Common myeloid progenitor, CD34-positive (primary cell): ENCODE measurements around the gene ADSS1.

Experiments
- CTCF ChIA-PET: fragments of 350-600 bp; sonication (Branson Sonifier 250); formaldehyde crosslinking; loops from one replicate; lab custom pipeline; 2021; ENCODE audit warnings: antibody characterized with exemption; lab: Charles Lee
- POLR2A ChIA-PET: fragments of 350-600 bp; sonication (Branson Sonifier 250); formaldehyde crosslinking; loops from one replicate; lab custom pipeline; 2021; ENCODE audit warnings: antibody characterized with exemption; lab: Charles Lee
- DNase-seq, 3 donors: peaks; one replicate each; pipeline versions ENCODE4 v3.0.0 to v3.0.0-alpha.2; 2013
- H3K27ac ChIP-seq, 2 experiments: 1 replicate in 1 of 2; 2 replicates in 1 of 2; pipeline ENCODE4 v1.7.0; 2013; ENCODE audit warnings: inconsistent platforms in 2 of 2, low read length in 2 of 2, mild to moderate bottlenecking in 2 of 2, low read depth in 1 of 2, moderate library complexity in 1 of 2; ENCODE audit not compliant: severe bottlenecking in 2 of 2, insufficient read depth in 1 of 2, poor library complexity in 1 of 2
- H3K27me3 ChIP-seq, 5 experiments: replicated peaks in 2 of 5; 1 replicate in 3 of 5; 2 replicates in 2 of 5; pipeline versions ENCODE4 v1.6.1 to v1.7.0; 2013; ENCODE audit warnings: low read length in 4 of 5, mild to moderate bottlenecking in 2 of 5, moderate library complexity in 2 of 5, inconsistent platforms in 1 of 5; ENCODE audit not compliant: insufficient read depth in 5 of 5, control insufficient read depth in 4 of 5
- H3K36me3 ChIP-seq, 4 experiments: 1 replicate in 2 of 4; 2 replicates in 2 of 4; pipeline versions ENCODE4 v1.6.1 to v1.7.0; 2013; ENCODE audit warnings: low read length in 3 of 4, control low read depth in 1 of 4, mild to moderate bottlenecking in 1 of 4; ENCODE audit not compliant: control insufficient read depth in 4 of 4, insufficient read depth in 4 of 4
- H3K4me1 ChIP-seq, 4 experiments: 1 replicate in 3 of 4; 2 replicates in 1 of 4; pipeline versions ENCODE4 v1.6.1 to v1.7.1; 2013; ENCODE audit warnings: low read length in 3 of 4, mild to moderate bottlenecking in 3 of 4, control low read depth in 1 of 4, inconsistent platforms in 1 of 4, moderate library complexity in 1 of 4; ENCODE audit not compliant: control insufficient read depth in 4 of 4, insufficient read depth in 4 of 4; ENCODE audit errors: control extremely low read depth in 1 of 4
- H3K4me3 ChIP-seq, 7 experiments: 1 replicate in 4 of 7; 2 replicates in 3 of 7; pipeline versions ENCODE4 v1.5.1 to v1.7.0; 2013; ENCODE audit warnings: mild to moderate bottlenecking in 7 of 7, low read length in 6 of 7, moderate library complexity in 6 of 7, inconsistent platforms in 2 of 7, low read depth in 2 of 7, control low read depth in 1 of 7; ENCODE audit not compliant: insufficient read depth in 4 of 7, control insufficient read depth in 1 of 7; ENCODE audit errors: extremely low read depth in 1 of 7
- H3K9me3 ChIP-seq, 5 experiments: 1 replicate in 4 of 5; 2 replicates in 1 of 5; pipeline versions ENCODE4 v1.6.1 to v1.7.1; 2013; ENCODE audit warnings: low read length in 4 of 5, mild to moderate bottlenecking in 2 of 5, inconsistent platforms in 1 of 5, low read depth in 1 of 5, moderate library complexity in 1 of 5; ENCODE audit not compliant: control insufficient read depth in 4 of 5, insufficient read depth in 2 of 5; ENCODE audit errors: control extremely low read depth in 1 of 5
- WGBS: methylation state at CpG from one replicate; pipeline ENCODE4 v1.1.5; 2013; ENCODE audit not compliant: insufficient coverage; 5-methylcytosine and 5-hydroxymethylcytosine counted together

ADSS1 gene

GRCh38 chr14:104739026-104739425 is 15.0 kb downstream of the ADSS1 start:
- WGBS = 98% methylated on average over 16 of the region's 17 CpGs
- POLR2A ChIA-PET = no interaction called here
- no peaks in the 10 kb centered on the region for H3K9me3 ChIP-seq
- DNase-seq = no peak
- H3K36me3 ChIP-seq = peaks cover 0 to 6% (median 0%) of the 10 kb centered on the region in 4 experiments
- H3K27me3 ChIP-seq = no peaks in the 10 kb centered on the region
- no peak overlapping the region for H3K4me3 ChIP-seq
- H3K4me1 ChIP-seq = peaks cover 0 to 13% (median 8%) of the 10 kb centered on the region in 4 experiments
- CTCF ChIA-PET = interaction anchor here (0.8 to 1.6 kb wide), 3 partner anchors 9 to 18 kb away, joined by 3 to 4 read pairs (median 3); no protein-coding TSS in a partner anchor
- H3K27ac ChIP-seq = no peak overlapping the region

- Histone ChIP-seq H3K4me3 (no peak overlapping the region), H3K4me1 (peaks cover 0 to 13% (median 8%) of the 10 kb centered on the region in 4 experiments), H3K27ac (no peak overlapping the region), H3K27me3 (no peaks in the 10 kb centered on the region), H3K36me3 (peaks cover 0 to 6% (median 0%) of the 10 kb centered on the region in 4 experiments), H3K9me3 (no peaks in the 10 kb centered on the region)
- POLR2A ChIA-PET = no interaction called here
- CTCF ChIA-PET = interaction anchor here (1.1 kb wide), 1 partner anchor 8 kb away, joined by 3 read pairs; no protein-coding TSS in a partner anchor
- DNase-seq = no peak
- 92% methylated on average over 28 of the region's 29 CpGs for WGBS
Measured at GRCh38 chr14:104739546-104740516, 15.8 kb downstream of the ADSS1 start.

- Histone ChIP-seq H3K27me3 (no peaks in the 10 kb centered on the region), H3K9me3 (no peaks in the 10 kb centered on the region), H3K36me3 (peaks cover 0 to 6% (median 0%) of the 10 kb centered on the region in 4 experiments), H3K4me3 (no peak overlapping the region), H3K27ac (no peak overlapping the region), H3K4me1 (peaks cover 0 to 9% (median 3%) of the 10 kb centered on the region in 4 experiments)
- no peak for DNase-seq
- 98% methylated on average over 25 of the region's 29 CpGs for whole genome bisulfite sequencing
- ChIA-PET CTCF (interaction anchor here (3.1 kb wide), 1 partner anchor 11 kb away, joined by 9 read pairs; the partner anchor contains the start of gene SIVA1), POLR2A (interaction anchor here (0.6 kb wide), 1 partner anchor 14 kb away, joined by 3 read pairs; no protein-coding TSS in a partner anchor)
Measured at GRCh38 chr14:104741108-104741802, 17.2 kb downstream of the ADSS1 start.

- Histone ChIP-seq H3K4me1 (peaks cover 0 to 6% (median 0%) of the 10 kb centered on the region in 4 experiments), H3K27ac (no peak overlapping the region), H3K4me3 (no peak overlapping the region), H3K27me3 (no peaks in the 10 kb centered on the region), H3K9me3 (no peaks in the 10 kb centered on the region), H3K36me3 (peaks cover 0 to 6% (median 0%) of the 10 kb centered on the region in 4 experiments)
- ChIA-PET CTCF (interaction anchor here (3.1 kb wide), 1 partner anchor 11 kb away, joined by 9 read pairs; the partner anchor contains the start of gene SIVA1), POLR2A (interaction anchor here (0.9 kb wide), 1 partner anchor 8 kb away, joined by 3 read pairs; no protein-coding TSS in a partner anchor)
- no peak for DNase-seq
- WGBS = 97% methylated on average over 19 of the region's 23 CpGs
Measured at GRCh38 chr14:104741803-104742251, 17.8 kb downstream of the ADSS1 start.

GRCh38 chr14:104742586-104743455 is 18.8 kb downstream of the ADSS1 start:
- ChIA-PET POLR2A (interaction anchor here (0.9 kb wide), 1 partner anchor 8 kb away, joined by 3 read pairs; no protein-coding TSS in a partner anchor), CTCF (interaction anchor here (1.0 to 6.3 kb wide), 4 partner anchors 10 to 19 kb away, joined by 3 to 31 read pairs (median 7); partner anchors contain the start of genes ADSS1 and SIVA1)
- Histone ChIP-seq H3K27me3 (no peaks in the 10 kb centered on the region), H3K36me3 (peaks cover 0 to 6% (median 0%) of the 10 kb centered on the region in 4 experiments), H3K9me3 (no peaks in the 10 kb centered on the region), H3K4me3 (no peak overlapping the region), H3K4me1 (peaks cover 0 to 10% (median 5%) of the 10 kb centered on the region in 4 experiments), H3K27ac (no peak overlapping the region)
- no peak for DNase-seq
- WGBS = 94% methylated on average over 30 of the region's 32 CpGs
